Psoas muscle (tissue), 8 donors: ENCODE measurements around the gene GATA2. TPM values are rescaled to one million over a fixed set of nuclear protein-coding genes. Genes with fewer than 3 reads are reported as not detected.

Source experiments
- ATAC-seq, 4 donors: fragments of 200-7000 bp; cut with Tn5 transposase; one replicate each; pipeline ENCODE4 v1.9.1; 2020; ENCODE audit warnings: moderate library complexity in 3 of 4, mild to moderate bottlenecking in 2 of 4
- DNase-seq, 2 donors: peaks; one replicate each; pipeline ENCODE4 v3.0.0-alpha.2; 2020
- H3K27ac ChIP-seq: fragments of 200-600 bp; one replicate; pipeline ENCODE4 v1.8.0; 2022
- H3K27me3 ChIP-seq, 3 donors: fragments of 200-600 bp in 1 of 3; one replicate each; pipeline versions ENCODE4 v1.6.1 to v1.8.0; 2013 to 2022; ENCODE audit warnings: low read length in 2 of 3, mild to moderate bottlenecking in 2 of 3, moderate library complexity in 1 of 3; ENCODE audit not compliant: insufficient read depth in 3 of 3
- H3K36me3 ChIP-seq, 2 donors: fragments of 200-600 bp in 1 of 2; one replicate each; pipeline versions ENCODE4 v1.6.1 to v1.8.0; 2013 to 2022; ENCODE audit warnings: low read depth in 1 of 2, mild to moderate bottlenecking in 1 of 2, moderate library complexity in 1 of 2; ENCODE audit not compliant: insufficient read depth in 1 of 2
- H3K4me1 ChIP-seq: fragments of 200-600 bp; one replicate; pipeline ENCODE4 v1.8.0; 2022
- H3K4me3 ChIP-seq: fragments of 200-600 bp; one replicate; pipeline ENCODE4 v1.8.0; 2022; ENCODE audit warnings: mild to moderate bottlenecking
- H3K9me3 ChIP-seq: fragments of 200-600 bp; one replicate; pipeline ENCODE4 v1.8.0; 2022
- CTCF ChIP-seq: fragments of 200-600 bp; IDR thresholded peaks from one replicate; pipeline ENCODE4 v1.8.0; 2022; ENCODE audit warnings: antibody characterized with exemption
- WGBS, 3 donors: extraction: QIAGEN DNeasy Blood & Tissue Kit; methylation state at CpG; one replicate each; pipeline versions ENCODE4 v1.1.6 to v1.1.7; 2013; 5-methylcytosine and 5-hydroxymethylcytosine counted together
- intact Hi-C, 2 donors: fragments of 100-400 bp; cut with DNase I; formaldehyde crosslinking; loops; one replicate each; pipeline versions ENCODE4 v1.11.0 to v1.14.2; 2022
- polyA plus RNA-seq, 3 donors: library from polyadenylated mRNA; stranded (reverse); fragments of 200-250 nt; gene quantifications; one replicate each; pipeline ENCODE4 v1.2.3, GENCODE V29; 2013
- total RNA-seq, 4 donors: library from RNA; stranded (reverse); fragmentation: NEBNext Ultra II Directional in 2 of 4; extraction: Animal tissue kit (Norgen Biotek cat#: 25700) in 2 of 4; gene quantifications; one replicate each; pipeline versions ENCODE4 v1.2.1 to v1.2.4, GENCODE V29; 2021 to 2023
- donor health status: healthy with polysubstance abuse.
- donor health status: DM: no; HTN: no; CAD: no; lungs with moderate emphysema.
- donor health status: Bipolar disorder and iron deficiency.
- donor health status: healthy.
- donor health status: DM: yes; HTN: yes; CAD: no.
- donor health status: DM: no; HTN: no; CAD: no.
- donor health status: DM: no; HTN: no; CAD: no.
- donor health status: DM: yes; HTN: yes; CAD: no.

GATA2 gene
- total and polyA plus RNA-seq, 7 donors: 4.2 to 8.8 (median 6.5) TPM

- Histone ChIP-seq H3K36me3 (no peaks in the 10 kb centered on the region), H3K27ac (no peak overlapping the region), H3K27me3 (peaks cover 0 to 100% (median 55%) of the 10 kb centered on the region in 3 donors), H3K9me3 (no peaks in the 10 kb centered on the region), H3K4me1 (peaks cover 57% of the 10 kb centered on the region), H3K4me3 (peak overlapping the region; percentile 73)
- DNase-seq: no peak
- no peak for ATAC-seq
- intact Hi-C loops: no loop called here
- 21 to 23% (median 21%) methylated on average over 23 of the region's 23 CpGs for WGBS, 3 donors
- TF ChIP-seq CTCF: no peak
These were observed 1.9 kb downstream of the GATA2 start for GRCh38 chr3:128490915-128491690.

GRCh38 chr3:128490650-128490914 is 2.4 kb downstream of the GATA2 start:
- TF ChIP-seq CTCF: no peak
- H3K4me3 ChIP-seq: peak overlapping the region; percentile 73
- no peak overlapping the region for H3K27ac ChIP-seq
- intact Hi-C loops: no loop called here
- H3K36me3 ChIP-seq: no peaks in the 10 kb centered on the region
- peaks cover 0 to 100% (median 53%) of the 10 kb centered on the region in 3 donors for H3K27me3 ChIP-seq
- H3K9me3 ChIP-seq: no peaks in the 10 kb centered on the region
- ATAC-seq: no peak
- no peak for DNase-seq
- 16 to 22% (median 18%) methylated on average over 10 of the region's 10 CpGs for WGBS, 3 donors
- peaks cover 57% of the 10 kb centered on the region for H3K4me1 ChIP-seq

GRCh38 chr3:128489927-128490649 is 2.9 kb downstream of the GATA2 start:
- Histone ChIP-seq H3K9me3 (no peaks in the 10 kb centered on the region), H3K27me3 (peaks cover 0 to 100% (median 54%) of the 10 kb centered on the region in 3 donors), H3K36me3 (no peaks in the 10 kb centered on the region), H3K27ac (peak overlapping the region; percentile 68), H3K4me1 (peaks cover 57% of the 10 kb centered on the region), H3K4me3 (peak overlapping the region; percentile 73)
- intact Hi-C loops: no loop called here
- DNase-seq: no peak
- 3 to 4% (median 3%) methylated on average over 54 to 61 of the region's 61 CpGs for WGBS, 3 donors
- peak; percentile 8 for TF ChIP-seq CTCF
- no peak for ATAC-seq

- H3K27me3 ChIP-seq: peaks cover 0 to 100% (median 59%) of the 10 kb centered on the region in 3 donors
- no peaks in the 10 kb centered on the region for H3K9me3 ChIP-seq
- no peaks in the 10 kb centered on the region for H3K36me3 ChIP-seq
- peak overlapping the region; percentile 73 for H3K4me3 ChIP-seq
- ATAC-seq: no peak
- no peak for DNase-seq
- WGBS, 3 donors: 0 to 1% (median 1%) methylated on average over 25 to 26 of the region's 26 CpGs
- H3K27ac ChIP-seq: peak overlapping the region; percentile 68
- H3K4me1 ChIP-seq: peaks cover 57% of the 10 kb centered on the region
- intact Hi-C loops: no loop called here
- TF ChIP-seq CTCF: no peak
These were observed 3.4 kb downstream of the GATA2 start for GRCh38 chr3:128489674-128489926.
